Dermis microvascular lymphatic vessel endothelial cell (primary cell): ENCODE data around the gene C1orf50. TPM values are rescaled to one million over a fixed set of nuclear protein-coding genes. Genes with fewer than 3 reads are reported as not detected.
"Not testable (repeated sequence)": the region's sequence is repeated elsewhere in the genome, so short reads cannot be mapped to it uniquely, and the experiment has no call there.

Experiments
- DNase-seq, 2 donors: peaks; one replicate each; pipeline versions ENCODE4 v3.0.0 to v3.0.0-alpha.2; 2010; ENCODE audit warnings: low read depth in 2 of 2
- total RNA-seq: library from RNA; depleted of rRNA; stranded (reverse); fragments of >200 nt; gene quantifications from 2 replicates; pipeline ENCODE4 v1.2.1, GENCODE V29; 2014

The C1orf50 gene
- total RNA-seq, 1 donor from 2014 or later = 3.2 TPM

- no peak for DNase-seq
Measured at GRCh38 chr1:42739753-42740700, 27.0 kb upstream of the C1orf50 start, which contains the start of gene CLDN19. CLDN19 (minus strand) TSS chr1:42740236; CDS start chr1:42740063, 173 bp downstream.

GRCh38 chr1:42740851-42741580 is 26.0 kb upstream of the C1orf50 start:
- no peak for DNase-seq

- no peak for DNase-seq
Measured at GRCh38 chr1:42741706-42742105, 25.3 kb upstream of the C1orf50 start.

- no peak for DNase-seq
Measured at GRCh38 chr1:42742141-42742540, 24.9 kb upstream of the C1orf50 start.

GRCh38 chr1:42742617-42743316 is 24.3 kb upstream of the C1orf50 start:
- DNase-seq = no peak

- DNase-seq = no peak
Measured at GRCh38 chr1:42743317-42744147, 23.5 kb upstream of the C1orf50 start.

GRCh38 chr1:42744148-42744413 is 23.0 kb upstream of the C1orf50 start:
- no peak for DNase-seq

- peak in 1 of 2 donors; percentile 23 for DNase-seq
Measured at GRCh38 chr1:42745851-42746250, 21.2 kb upstream of the C1orf50 start.

GRCh38 chr1:42746436-42747105 is 20.5 kb upstream of the C1orf50 start:
- DNase-seq = no peak

- DNase-seq = peak in 1 of 2 donors; percentile 46
Measured at GRCh38 chr1:42747125-42747524, 19.9 kb upstream of the C1orf50 start.

GRCh38 chr1:42748021-42748420 is 19.0 kb upstream of the C1orf50 start:
- DNase-seq = no peak

- DNase-seq = no peak
Measured at GRCh38 chr1:42748461-42749410, 18.3 kb upstream of the C1orf50 start.

GRCh38 chr1:42750041-42750440 is 17.0 kb upstream of the C1orf50 start:
- no peak for DNase-seq

- DNase-seq = not testable (repeated sequence)
Measured at GRCh38 chr1:42751511-42752070, 15.5 kb upstream of the C1orf50 start.

GRCh38 chr1:42752284-42752683 is 14.8 kb upstream of the C1orf50 start:
- no peak for DNase-seq

- no peak for DNase-seq
Measured at GRCh38 chr1:42753070-42753469, 14.0 kb upstream of the C1orf50 start.

- peak; percentile 56 to 74 for DNase-seq
Measured at GRCh38 chr1:42756956-42757891, 9.8 kb upstream of the C1orf50 start.

- DNase-seq = no peak
Measured at GRCh38 chr1:42757892-42758275, 9.2 kb upstream of the C1orf50 start.
